HUES48 (cell line): ENCODE measurements around the gene SMCO4.
"Not testable (repeated sequence)": the region's sequence is repeated elsewhere in the genome, so short reads cannot be mapped to it uniquely, and the experiment has no call there.

Experiments
- H3K27ac ChIP-seq: one replicate; pipeline ENCODE4 v1.7.0; 2013; ENCODE audit warnings: low read depth, low read length, inconsistent platforms
- H3K27me3 ChIP-seq: 2 replicates; pipeline ENCODE4 v1.6.1; 2013; ENCODE audit warnings: mild to moderate bottlenecking, low read length; ENCODE audit not compliant: control insufficient read depth, insufficient read depth
- H3K36me3 ChIP-seq: 2 replicates; pipeline ENCODE4 v1.6.1; 2013; ENCODE audit warnings: low read length; ENCODE audit not compliant: control insufficient read depth, insufficient read depth
- H3K4me1 ChIP-seq: 2 replicates; pipeline ENCODE4 v1.6.1; 2013; ENCODE audit warnings: mild to moderate bottlenecking, low read length; ENCODE audit not compliant: control insufficient read depth, insufficient read depth
- H3K4me3 ChIP-seq: 2 replicates; pipeline ENCODE4 v1.5.1; 2013; ENCODE audit warnings: mild to moderate bottlenecking, low read depth, low read length
- H3K9ac ChIP-seq: 2 replicates; pipeline ENCODE4 v1.6.1; 2013; ENCODE audit warnings: mild to moderate bottlenecking, low read depth, low read length, moderate library complexity
- H3K9me3 ChIP-seq: 2 replicates; pipeline ENCODE4 v1.6.1; 2013; ENCODE audit warnings: low read length; ENCODE audit not compliant: control insufficient read depth, insufficient read depth

The SMCO4 gene

GRCh38 chr11:93543292-93543977 is at the start of gene SMCO4:
Gene SMCO4, minus strand, starts transcription at chr11:93543391. Its CDS starts 64,202 bp downstream, at chr11:93479189.
- H3K36me3 ChIP-seq: no peaks in the 10 kb centered on the region
- peaks cover 47% of the 10 kb centered on the region for H3K4me1 ChIP-seq
- H3K4me3 ChIP-seq: peak within 1 kb of the TSS; percentile 81
- H3K9me3 ChIP-seq: no peaks in the 10 kb centered on the region
- peak within 1 kb of the TSS; percentile 66 for H3K9ac ChIP-seq
- H3K27me3 ChIP-seq: no peaks in the 10 kb centered on the region
- peak within 1 kb of the TSS; percentile 86 for H3K27ac ChIP-seq

- Histone ChIP-seq H3K4me3 (no peak overlapping the region), H3K36me3 (no peaks in the 10 kb centered on the region), H3K9ac (no peak overlapping the region)
Observed at GRCh38 chr11:93591247-93591898, 48.2 kb upstream of the SMCO4 start.

GRCh38 chr11:93589347-93589746 is 46.2 kb upstream of the SMCO4 start:
- no peak overlapping the region for H3K27ac ChIP-seq
- H3K9ac ChIP-seq: no peak overlapping the region
- H3K27me3 ChIP-seq: no peaks in the 10 kb centered on the region
- H3K4me1 ChIP-seq: no peaks in the 10 kb centered on the region
- H3K9me3 ChIP-seq: no peaks in the 10 kb centered on the region
- H3K36me3 ChIP-seq: no peaks in the 10 kb centered on the region
- no peak overlapping the region for H3K4me3 ChIP-seq

More at GRCh38 chr11:93591247-93591898, 48.2 kb upstream of the SMCO4 start:
- Histone ChIP-seq H3K27ac (no peak overlapping the region), H3K27me3 (no peaks in the 10 kb centered on the region), H3K4me1 (no peaks in the 10 kb centered on the region), H3K9me3 (no peaks in the 10 kb centered on the region)

- Histone ChIP-seq H3K27ac (no peak overlapping the region), H3K9ac (no peak overlapping the region), H3K9me3 (no peaks in the 10 kb centered on the region), H3K4me1 (no peaks in the 10 kb centered on the region), H3K4me3 (no peak overlapping the region), H3K36me3 (no peaks in the 10 kb centered on the region), H3K27me3 (no peaks in the 10 kb centered on the region)
Observed at GRCh38 chr11:93587858-93588581, 44.8 kb upstream of the SMCO4 start.

- H3K9ac ChIP-seq, H3K27ac ChIP-seq, H3K27me3 ChIP-seq, H3K36me3 ChIP-seq, H3K4me1 ChIP-seq, H3K9me3 ChIP-seq, H3K4me3 ChIP-seq: not testable (repeated sequence)
Observed at GRCh38 chr11:93587425-93587824, 44.2 kb upstream of the SMCO4 start.

GRCh38 chr11:93585758-93586157 is 42.6 kb upstream of the SMCO4 start:
- H3K27me3 ChIP-seq: no peaks in the 10 kb centered on the region

GRCh38 chr11:93583490-93583889 is 40.3 kb upstream of the SMCO4 start:
- H3K9ac ChIP-seq: no peak overlapping the region
- H3K27me3 ChIP-seq: no peaks in the 10 kb centered on the region
- no peaks in the 10 kb centered on the region for H3K4me1 ChIP-seq
- no peak overlapping the region for H3K4me3 ChIP-seq
- H3K36me3 ChIP-seq: no peaks in the 10 kb centered on the region
- H3K9me3 ChIP-seq: no peaks in the 10 kb centered on the region
- no peak overlapping the region for H3K27ac ChIP-seq

More at GRCh38 chr11:93585758-93586157, 42.6 kb upstream of the SMCO4 start:
- Histone ChIP-seq H3K36me3 (no peaks in the 10 kb centered on the region), H3K4me1 (no peaks in the 10 kb centered on the region), H3K27ac (no peak overlapping the region), H3K9ac (no peak overlapping the region), H3K9me3 (no peaks in the 10 kb centered on the region), H3K4me3 (no peak overlapping the region)

GRCh38 chr11:93579187-93579751 is 36.1 kb upstream of the SMCO4 start:
- Histone ChIP-seq H3K9ac (no peak overlapping the region), H3K9me3 (no peaks in the 10 kb centered on the region), H3K27me3 (no peaks in the 10 kb centered on the region), H3K36me3 (no peaks in the 10 kb centered on the region), H3K4me3 (no peak overlapping the region), H3K27ac (no peak overlapping the region), H3K4me1 (no peaks in the 10 kb centered on the region)

GRCh38 chr11:93577286-93577685 is 34.1 kb upstream of the SMCO4 start:
- no peaks in the 10 kb centered on the region for H3K27me3 ChIP-seq
- no peak overlapping the region for H3K27ac ChIP-seq
- H3K9me3 ChIP-seq: no peaks in the 10 kb centered on the region
- H3K36me3 ChIP-seq: no peaks in the 10 kb centered on the region
- no peak overlapping the region for H3K9ac ChIP-seq
- H3K4me3 ChIP-seq: no peak overlapping the region
- no peaks in the 10 kb centered on the region for H3K4me1 ChIP-seq

- not testable (repeated sequence) for H3K4me1 ChIP-seq, H3K9me3 ChIP-seq, H3K27ac ChIP-seq, H3K4me3 ChIP-seq, H3K27me3 ChIP-seq, H3K9ac ChIP-seq, H3K36me3 ChIP-seq
Observed at GRCh38 chr11:93576870-93577269, 33.7 kb upstream of the SMCO4 start.
